HEK293 (cell line): ENCODE results near the gene CIPC.

Source experiments
- ZEB2 ChIP-seq: fragments of 450-650 bp; formaldehyde crosslinking; IDR thresholded peaks from 2 replicates; pipeline ENCODE4 v1.5.1; 2016; ENCODE audit warnings: missing biosample characterization, missing genetic modification characterization
- ZNF473 ChIP-seq: fragments of 450-650 bp; formaldehyde crosslinking; IDR thresholded peaks from 2 replicates; pipeline ENCODE4 v1.5.1; 2017; ENCODE audit warnings: missing biosample characterization, missing genetic modification characterization
- TF ChIP-seq, protein P1 (sequence below): fragments of 450-650 bp; formaldehyde crosslinking; IDR thresholded peaks from 2 replicates; pipeline ENCODE4 v1.5.1; 2016; ENCODE audit warnings: missing biosample characterization, missing genetic modification characterization

DNA sequence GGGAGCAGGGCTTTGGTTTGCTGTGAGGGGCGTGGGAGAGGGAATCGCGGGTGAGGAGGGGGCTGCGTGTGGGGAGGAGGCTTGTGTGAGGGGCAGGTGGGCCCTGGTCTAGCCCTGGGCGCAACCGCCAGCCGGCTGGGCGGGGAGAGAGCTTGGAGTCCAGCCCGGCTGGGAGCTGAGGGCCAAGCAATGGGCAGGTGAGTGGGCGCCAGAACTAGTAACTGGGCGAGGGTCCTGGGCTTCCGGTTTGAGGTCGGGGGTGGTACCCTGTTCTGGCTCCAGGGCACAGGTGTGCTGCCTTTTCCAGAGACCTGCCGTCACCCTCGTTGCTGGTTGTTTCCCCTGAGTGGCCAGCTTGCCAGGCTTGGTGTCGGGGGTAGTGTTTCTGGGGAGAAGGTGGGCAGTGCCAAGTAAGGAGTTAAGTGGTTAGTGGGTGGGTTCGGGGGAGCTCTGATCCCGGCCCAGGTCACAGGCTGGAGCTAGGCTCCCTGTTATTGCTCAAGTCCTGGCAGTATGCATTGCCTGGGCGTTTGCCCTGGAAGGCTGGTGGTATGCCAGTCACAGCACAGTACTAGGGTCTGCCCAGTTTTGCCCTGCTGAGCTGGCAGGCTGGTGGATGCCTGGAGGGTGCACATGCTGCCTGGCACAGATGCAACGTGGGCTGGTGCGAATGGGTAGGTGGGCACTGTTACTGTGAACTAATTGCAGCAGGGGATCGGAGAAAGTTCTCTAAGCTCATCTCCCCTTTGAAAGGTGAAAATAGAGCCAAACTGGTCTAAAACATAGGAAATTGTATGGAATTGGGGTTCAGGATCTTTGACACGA lies 683 bp downstream of the CIPC start:
- TF ChIP-seq, protein P1, sequence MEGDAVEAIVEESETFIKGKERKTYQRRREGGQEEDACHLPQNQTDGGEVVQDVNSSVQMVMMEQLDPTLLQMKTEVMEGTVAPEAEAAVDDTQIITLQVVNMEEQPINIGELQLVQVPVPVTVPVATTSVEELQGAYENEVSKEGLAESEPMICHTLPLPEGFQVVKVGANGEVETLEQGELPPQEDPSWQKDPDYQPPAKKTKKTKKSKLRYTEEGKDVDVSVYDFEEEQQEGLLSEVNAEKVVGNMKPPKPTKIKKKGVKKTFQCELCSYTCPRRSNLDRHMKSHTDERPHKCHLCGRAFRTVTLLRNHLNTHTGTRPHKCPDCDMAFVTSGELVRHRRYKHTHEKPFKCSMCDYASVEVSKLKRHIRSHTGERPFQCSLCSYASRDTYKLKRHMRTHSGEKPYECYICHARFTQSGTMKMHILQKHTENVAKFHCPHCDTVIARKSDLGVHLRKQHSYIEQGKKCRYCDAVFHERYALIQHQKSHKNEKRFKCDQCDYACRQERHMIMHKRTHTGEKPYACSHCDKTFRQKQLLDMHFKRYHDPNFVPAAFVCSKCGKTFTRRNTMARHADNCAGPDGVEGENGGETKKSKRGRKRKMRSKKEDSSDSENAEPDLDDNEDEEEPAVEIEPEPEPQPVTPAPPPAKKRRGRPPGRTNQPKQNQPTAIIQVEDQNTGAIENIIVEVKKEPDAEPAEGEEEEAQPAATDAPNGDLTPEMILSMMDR (tag by site-specific recombination), result no peak
- TF ChIP-seq ZEB2 (tag by site-specific recombination) (no peak), ZNF473 (no peak)
